Breast epithelium (tissue), 3 donors: Measurements from ENCODE around the gene ZBTB43.

Source experiments
- POLR2A ChIP-seq: fragments of 450-650 bp; IDR thresholded peaks from one replicate; pipeline ENCODE4 v1.6.1; 2016; ENCODE audit warnings: antibody characterized with exemption, mild to moderate bottlenecking, moderate library complexity
- POLR2AphosphoS5 ChIP-seq, 3 donors: sonication (generic); formaldehyde crosslinking; IDR thresholded peaks; one replicate each; pipeline ENCODE4 v1.6.1; 2017; ENCODE audit warnings: antibody characterized with exemption in 3 of 3
- TF ChIP-seq, protein P1 (sequence below), 3 donors: fragments of 450-650 bp; IDR thresholded peaks; one replicate each; pipeline ENCODE4 v1.5.1; 2016 to 2017; ENCODE audit warnings: antibody characterized with exemption in 3 of 3, mild to moderate bottlenecking in 3 of 3, moderate library complexity in 3 of 3

- TF ChIP-seq, protein P1, sequence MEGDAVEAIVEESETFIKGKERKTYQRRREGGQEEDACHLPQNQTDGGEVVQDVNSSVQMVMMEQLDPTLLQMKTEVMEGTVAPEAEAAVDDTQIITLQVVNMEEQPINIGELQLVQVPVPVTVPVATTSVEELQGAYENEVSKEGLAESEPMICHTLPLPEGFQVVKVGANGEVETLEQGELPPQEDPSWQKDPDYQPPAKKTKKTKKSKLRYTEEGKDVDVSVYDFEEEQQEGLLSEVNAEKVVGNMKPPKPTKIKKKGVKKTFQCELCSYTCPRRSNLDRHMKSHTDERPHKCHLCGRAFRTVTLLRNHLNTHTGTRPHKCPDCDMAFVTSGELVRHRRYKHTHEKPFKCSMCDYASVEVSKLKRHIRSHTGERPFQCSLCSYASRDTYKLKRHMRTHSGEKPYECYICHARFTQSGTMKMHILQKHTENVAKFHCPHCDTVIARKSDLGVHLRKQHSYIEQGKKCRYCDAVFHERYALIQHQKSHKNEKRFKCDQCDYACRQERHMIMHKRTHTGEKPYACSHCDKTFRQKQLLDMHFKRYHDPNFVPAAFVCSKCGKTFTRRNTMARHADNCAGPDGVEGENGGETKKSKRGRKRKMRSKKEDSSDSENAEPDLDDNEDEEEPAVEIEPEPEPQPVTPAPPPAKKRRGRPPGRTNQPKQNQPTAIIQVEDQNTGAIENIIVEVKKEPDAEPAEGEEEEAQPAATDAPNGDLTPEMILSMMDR (IDR thresholded peaks at IDR 0.05): no peak
- TF ChIP-seq POLR2A: no peak
- TF ChIP-seq POLR2AphosphoS5 (IDR thresholded peaks at IDR 0.05): no peak
Observed at GRCh38 chr9:126847051-126847450, 42.2 kb downstream of the ZBTB43 start.
